Fibroblast of the aortic adventitia (primary cell): Measurements from ENCODE around the gene CLEC2A. TPM values are rescaled to one million over a fixed set of nuclear protein-coding genes. Genes with fewer than 3 reads are reported as not detected.

Experiments
- DNase-seq: peaks from one replicate; pipeline ENCODE4 v3.0.0-alpha.2; 2010; ENCODE audit warnings: low read depth
- H3K4me3 ChIP-seq: 2 replicates; pipeline ENCODE4 v1.5.1; 2011; ENCODE audit warnings: low read depth, mild to moderate bottlenecking, control low read depth, low read length, moderate library complexity
- CTCF ChIP-seq: IDR thresholded peaks from 2 replicates; pipeline ENCODE4 v1.5.1; 2011; ENCODE audit warnings: mild to moderate bottlenecking, low read length, control low read depth, inconsistent platforms; ENCODE audit not compliant: insufficient read depth
- total RNA-seq: library from RNA; depleted of rRNA; stranded (reverse); fragments of >200 nt; gene quantifications from 2 replicates; pipeline ENCODE4 v1.2.3, GENCODE V29; 2012; ENCODE audit warnings: low replicate concordance

Gene CLEC2A
- total RNA-seq, 1 donor = not detected

- no peak for TF ChIP-seq CTCF
- no peak overlapping the region for H3K4me3 ChIP-seq
- no peak for DNase-seq
Measured at GRCh38 chr12:9935026-9935425, 2.9 kb upstream of the CLEC2A start.

- DNase-seq = no peak
- H3K4me3 ChIP-seq = no peak overlapping the region
- TF ChIP-seq CTCF = no peak
Measured at GRCh38 chr12:9933958-9934357, 1.8 kb upstream of the CLEC2A start.

GRCh38 chr12:9931245-9931644 is 925 bp downstream of the CLEC2A start:
- no peak for DNase-seq
- no peak overlapping the region for H3K4me3 ChIP-seq
- TF ChIP-seq CTCF = no peak

GRCh38 chr12:9928607-9929006 is 3.6 kb downstream of the CLEC2A start:
- no peak for DNase-seq
- no peak for TF ChIP-seq CTCF

GRCh38 chr12:9926876-9927275 is 5.3 kb downstream of the CLEC2A start:
- no peak for TF ChIP-seq CTCF
- DNase-seq = no peak
- H3K4me3 ChIP-seq = no peak overlapping the region

More at GRCh38 chr12:9928607-9929006, 3.6 kb downstream of the CLEC2A start:
- H3K4me3 ChIP-seq = no peak overlapping the region

GRCh38 chr12:9925705-9926393 is 6.3 kb downstream of the CLEC2A start:
- peak; percentile 47 for TF ChIP-seq CTCF
- DNase-seq = peak; percentile 63
- H3K4me3 ChIP-seq = no peak overlapping the region

- DNase-seq = no peak
- TF ChIP-seq CTCF = no peak
- H3K4me3 ChIP-seq = no peak overlapping the region
Measured at GRCh38 chr12:9922429-9922828, 9.7 kb downstream of the CLEC2A start.
